ENCODE measurements around the gene METTL2B. TPM values are rescaled to one million over a fixed set of nuclear protein-coding genes. Genes with fewer than 3 reads are reported as not detected.

Gene METTL2B
- total and polyA plus RNA-seq, 4 experiments from 2014 or later: 13.2 to 32.8 (median 25.2) TPM

GRCh38 chr7:128448751-128449302 is 27.7 kb upstream of the METTL2B start:
- H3K36me3 Mint-ChIP-seq: no peaks in the 10 kb centered on the region
- Histone ChIP-seq H3K4me1 (ENCODE audit: insufficient read depth, low read length) (no peaks in the 10 kb centered on the region), H3K36me3 (ENCODE audit: insufficient read depth, low read length) (no peaks in the 10 kb centered on the region), H3K4me3 (ENCODE audit: low read length in 2 of 2) (no peak overlapping the region), H3K27ac (ENCODE audit: low read depth, low read length) (no peak overlapping the region), H3K9me3 (ENCODE audit: control insufficient read depth in 1 of 2, low read length in 2 of 2) (no peaks in the 10 kb centered on the region), H3K27me3 (ENCODE audit: insufficient read depth, low read length) (no peaks in the 10 kb centered on the region)
- DNase-seq: no peak
- H3K27me3 Mint-ChIP-seq: no peaks in the 10 kb centered on the region
- no peak overlapping the region for H3K4me3 Mint-ChIP-seq
- intact Hi-C loops (cut with micrococcal nuclease): no loop called here
- POLR2A ChIA-PET (ENCODE audit: partially characterized antibody): interaction anchor here (1.0 kb wide), 1 partner anchor 9 kb away, joined by 3 read pairs; no protein-coding TSS in a partner anchor
- H3K9me3 Mint-ChIP-seq: no peaks in the 10 kb centered on the region
- no peak overlapping the region for H3K27ac Mint-ChIP-seq
- CTCF ChIA-PET (ENCODE audit: partially characterized antibody): interaction anchor here (0.6 to 4.0 kb wide), 4 partner anchors 9 to 1562 kb away, joined by 3 to 30 read pairs (median 8); no protein-coding TSS in a partner anchor
- H3K4me1 Mint-ChIP-seq: peaks cover 0 to 3% (median 0%) of the 10 kb centered on the region in 4 donors

GRCh38 chr7:128450409-128450808 is 26.1 kb upstream of the METTL2B start:
- no peaks in the 10 kb centered on the region for H3K9me3 Mint-ChIP-seq
- Histone ChIP-seq H3K27ac (ENCODE audit: low read depth, low read length) (no peak overlapping the region), H3K4me1 (ENCODE audit: insufficient read depth, low read length) (peaks cover 7% of the 10 kb centered on the region), H3K36me3 (ENCODE audit: insufficient read depth, low read length) (no peaks in the 10 kb centered on the region), H3K9me3 (ENCODE audit: control insufficient read depth in 1 of 2, low read length in 2 of 2) (no peaks in the 10 kb centered on the region), H3K4me3 (ENCODE audit: low read length in 2 of 2) (no peak overlapping the region), H3K27me3 (ENCODE audit: insufficient read depth, low read length) (no peaks in the 10 kb centered on the region)
- H3K27ac Mint-ChIP-seq: peak overlapping the region in 1 of 7 donors; percentile 2
- ChIA-PET CTCF (ENCODE audit: partially characterized antibody) (interaction anchor here (2.9 to 4.0 kb wide), 2 partner anchors 10 to 23 kb away, joined by 14 to 30 read pairs; no protein-coding TSS in a partner anchor), POLR2A (ENCODE audit: partially characterized antibody) (no interaction called here)
- no peaks in the 10 kb centered on the region for H3K27me3 Mint-ChIP-seq
- H3K4me3 Mint-ChIP-seq: no peak overlapping the region
- peaks cover 3 to 6% (median 5%) of the 10 kb centered on the region in 4 donors for H3K4me1 Mint-ChIP-seq
- H3K36me3 Mint-ChIP-seq: peaks cover 0 to 2% of the 10 kb centered on the region in 2 donors
- no peak for DNase-seq
- intact Hi-C loops (cut with micrococcal nuclease): loop anchor here (10.0 kb wide), 2 partner anchors 106 to 284 kb away; partner anchors contain the start of genes CALU and RBM28

GRCh38 chr7:128450913-128451312 is 25.6 kb upstream of the METTL2B start:
- POLR2A ChIA-PET (ENCODE audit: partially characterized antibody): no interaction called here
- no peak overlapping the region for H3K27ac ChIP-seq (ENCODE audit: low read depth, low read length)
- H3K27me3 ChIP-seq (ENCODE audit: insufficient read depth, low read length): no peaks in the 10 kb centered on the region
- peaks cover 8% of the 10 kb centered on the region for H3K4me1 ChIP-seq (ENCODE audit: insufficient read depth, low read length)
- no peaks in the 10 kb centered on the region for H3K9me3 Mint-ChIP-seq
- CTCF ChIA-PET (ENCODE audit: partially characterized antibody): interaction anchor here (7.8 kb wide), 1 partner anchor 22 kb away, joined by 138 read pairs; no protein-coding TSS in a partner anchor
- DNase-seq: no peak
- H3K4me3 ChIP-seq (ENCODE audit: low read length in 2 of 2): no peak overlapping the region
- H3K4me3 Mint-ChIP-seq: no peak overlapping the region
- H3K36me3 Mint-ChIP-seq: peaks cover 0 to 2% of the 10 kb centered on the region in 2 donors
- peak overlapping the region in 1 of 7 donors; percentile 12 for H3K27ac Mint-ChIP-seq
- H3K4me1 Mint-ChIP-seq: peaks cover 4 to 10% (median 6%) of the 10 kb centered on the region in 4 donors
- no peaks in the 10 kb centered on the region for H3K9me3 ChIP-seq (ENCODE audit: control insufficient read depth in 1 of 2, low read length in 2 of 2)
- H3K27me3 Mint-ChIP-seq: no peaks in the 10 kb centered on the region
- no peaks in the 10 kb centered on the region for H3K36me3 ChIP-seq (ENCODE audit: insufficient read depth, low read length)
- intact Hi-C loops (cut with micrococcal nuclease): loop anchor here (10.0 kb wide), 2 partner anchors 106 to 284 kb away; partner anchors contain the start of genes CALU and RBM28

GRCh38 chr7:128452552-128452951 is 24.0 kb upstream of the METTL2B start:
- Histone ChIP-seq H3K4me3 (ENCODE audit: low read length in 2 of 2) (no peak overlapping the region), H3K27ac (ENCODE audit: low read depth, low read length) (no peak overlapping the region), H3K27me3 (ENCODE audit: insufficient read depth, low read length) (no peaks in the 10 kb centered on the region), H3K9me3 (ENCODE audit: control insufficient read depth in 1 of 2, low read length in 2 of 2) (no peaks in the 10 kb centered on the region), H3K36me3 (ENCODE audit: insufficient read depth, low read length) (no peaks in the 10 kb centered on the region), H3K4me1 (ENCODE audit: insufficient read depth, low read length) (peaks cover 13% of the 10 kb centered on the region)
- Mint-ChIP-seq H3K27ac (peak overlapping the region in 1 of 7 donors; percentile 51), H3K4me1 (peaks cover 7 to 15% (median 11%) of the 10 kb centered on the region in 4 donors), H3K9me3 (no peaks in the 10 kb centered on the region), H3K27me3 (no peaks in the 10 kb centered on the region), H3K36me3 (peaks cover 0 to 2% of the 10 kb centered on the region in 2 donors), H3K4me3 (peak overlapping the region in 2 of 8 donors; percentile 23 to 37)
- intact Hi-C loops (cut with micrococcal nuclease): loop anchor here (10.0 kb wide), 2 partner anchors 108 to 282 kb away; partner anchors contain the start of genes CALU and RBM28
- POLR2A ChIA-PET (ENCODE audit: partially characterized antibody): no interaction called here
- DNase-seq: no peak
- CTCF ChIA-PET (ENCODE audit: partially characterized antibody): interaction anchor here (3.4 to 7.8 kb wide), 2 partner anchors 24 to 54 kb away, joined by 15 to 138 read pairs; no protein-coding TSS in a partner anchor

GRCh38 chr7:128453836-128454804 is 22.4 kb upstream of the METTL2B start:
- POLR2A ChIA-PET (ENCODE audit: partially characterized antibody): interaction anchor here (0.6 to 1.4 kb wide), 2 partner anchors 8 to 110 kb away, joined by 3 read pairs; partner anchors contain the start of gene RBM28
- Histone ChIP-seq H3K27ac (ENCODE audit: low read depth, low read length) (no peak overlapping the region), H3K4me1 (ENCODE audit: insufficient read depth, low read length) (peaks cover 18% of the 10 kb centered on the region), H3K4me3 (ENCODE audit: low read length in 2 of 2) (no peak overlapping the region), H3K36me3 (ENCODE audit: insufficient read depth, low read length) (no peaks in the 10 kb centered on the region), H3K9me3 (ENCODE audit: control insufficient read depth in 1 of 2, low read length in 2 of 2) (no peaks in the 10 kb centered on the region), H3K27me3 (ENCODE audit: insufficient read depth, low read length) (no peaks in the 10 kb centered on the region)
- peak overlapping the region in 6 of 8 donors; percentile 21 to 97 (median 72) for H3K4me3 Mint-ChIP-seq
- H3K9me3 Mint-ChIP-seq: no peaks in the 10 kb centered on the region
- no peaks in the 10 kb centered on the region for H3K27me3 Mint-ChIP-seq
- peaks cover 10 to 22% (median 16%) of the 10 kb centered on the region in 4 donors for H3K4me1 Mint-ChIP-seq
- CTCF ChIA-PET (ENCODE audit: partially characterized antibody): interaction anchor here (0.8 to 7.8 kb wide), 5 partner anchors 7 to 67 kb away, joined by 3 to 138 read pairs (median 5); no protein-coding TSS in a partner anchor
- peaks cover 0 to 2% of the 10 kb centered on the region in 2 donors for H3K36me3 Mint-ChIP-seq
- DNase-seq: no peak
- intact Hi-C loops (cut with micrococcal nuclease): loop anchor here (2.0 to 10.0 kb wide), 3 partner anchors 47 to 281 kb away; partner anchors contain the start of genes CALU and RBM28
- peak overlapping the region in 4 of 7 donors; percentile 75 to 84 (median 77) for H3K27ac Mint-ChIP-seq

- H3K27me3 ChIP-seq (ENCODE audit: insufficient read depth, low read length): no peaks in the 10 kb centered on the region
- POLR2A ChIA-PET (ENCODE audit: partially characterized antibody): interaction anchor here (0.9 to 1.4 kb wide), 5 partner anchors 21 to 111 kb away, joined by 3 to 7 read pairs (median 5); partner anchors contain the start of genes IMPDH1, METTL2B and RBM28
- Mint-ChIP-seq H3K9me3 (no peaks in the 10 kb centered on the region), H3K36me3 (peaks cover 0 to 2% of the 10 kb centered on the region in 2 donors), H3K4me3 (peak overlapping the region; percentile 86 to 97 (median 94)), H3K27me3 (no peaks in the 10 kb centered on the region), H3K4me1 (peaks cover 17 to 30% (median 22%) of the 10 kb centered on the region in 4 donors), H3K27ac (peak overlapping the region; percentile 84 to 98 (median 96))
- H3K36me3 ChIP-seq (ENCODE audit: insufficient read depth, low read length): no peaks in the 10 kb centered on the region
- H3K9me3 ChIP-seq (ENCODE audit: control insufficient read depth in 1 of 2, low read length in 2 of 2): no peaks in the 10 kb centered on the region
- peaks cover 25% of the 10 kb centered on the region for H3K4me1 ChIP-seq (ENCODE audit: insufficient read depth, low read length)
- peak overlapping the region; percentile 76 for H3K27ac ChIP-seq (ENCODE audit: low read depth, low read length)
- CTCF ChIA-PET (ENCODE audit: partially characterized antibody): interaction anchor here (1.0 to 7.8 kb wide), 6 partner anchors 26 to 106 kb away, joined by 3 to 138 read pairs (median 5); no protein-coding TSS in a partner anchor
- no peak for DNase-seq
- intact Hi-C loops (cut with micrococcal nuclease): loop anchor here (1.0 to 10.0 kb wide), 5 partner anchors 21 to 868 kb away; partner anchors contain the start of genes ARF5, CALU, GCC1 and METTL2B
- H3K4me3 ChIP-seq (ENCODE audit: low read length in 2 of 2): peak overlapping the region; percentile 70 to 89
These were observed 21.6 kb upstream of the METTL2B start for GRCh38 chr7:128454808-128455542.

Data from CD4-positive, alpha-beta memory T cell (primary cell).